Sigmoid colon (tissue), 7 donors: ENCODE results near the gene RPS15. TPM values are rescaled to one million over a fixed set of nuclear protein-coding genes. Genes with fewer than 3 reads are reported as not detected.

Experiments
- DNase-seq: peaks from one replicate; pipeline ENCODE4 v3.0.0-alpha.2; 2019
- H3K27ac ChIP-seq, 4 donors: fragments of 200-600 bp; sonication (generic); one replicate each; pipeline ENCODE4 v1.5.1; 2016 to 2019; ENCODE audit warnings: mild to moderate bottlenecking in 1 of 4
- H3K27me3 ChIP-seq, 3 donors: fragments of 200-600 bp; sonication (generic); one replicate each; pipeline ENCODE4 v1.5.1; 2019; ENCODE audit warnings: mild to moderate bottlenecking in 1 of 3
- H3K36me3 ChIP-seq, 4 donors: fragments of 200-600 bp; sonication (generic); one replicate each; pipeline ENCODE4 v1.5.1; 2016 to 2019
- H3K4me1 ChIP-seq, 4 donors: fragments of 200-600 bp; sonication (generic); one replicate each; pipeline ENCODE4 v1.5.1; 2017 to 2019
- H3K4me3 ChIP-seq, 4 donors: fragments of 200-600 bp; sonication (generic); one replicate each; pipeline ENCODE4 v1.5.1; 2017 to 2019; ENCODE audit warnings: mild to moderate bottlenecking in 2 of 4, moderate library complexity in 1 of 4
- H3K9me3 ChIP-seq, 4 donors: fragments of 200-600 bp in 3 of 4; sonication (generic) in 3 of 4; one replicate each; pipeline versions ENCODE4 v1.5.1 to v1.6.1; 2013 to 2019
- EP300 ChIP-seq, 4 donors: sonication (generic); formaldehyde crosslinking; IDR thresholded peaks; one replicate each; pipeline ENCODE4 v1.6.1; 2017; ENCODE audit warnings: antibody characterized with exemption in 4 of 4
- POLR2A ChIP-seq, 2 donors: fragments of 450-650 bp; IDR thresholded peaks; one replicate each; pipeline ENCODE4 v1.6.1; 2016; ENCODE audit warnings: antibody characterized with exemption in 2 of 2, mild to moderate bottlenecking in 2 of 2, moderate library complexity in 2 of 2
- POLR2AphosphoS5 ChIP-seq, 4 donors: sonication (generic); formaldehyde crosslinking; IDR thresholded peaks; one replicate each; pipeline ENCODE4 v1.6.1; 2017; ENCODE audit warnings: antibody characterized with exemption in 4 of 4
- WGBS, 2 donors: extraction: QIAGEN DNeasy Blood & Tissue Kit; methylation state at CpG; one replicate each; pipeline ENCODE4 v1.1.7; 2013; 5-methylcytosine and 5-hydroxymethylcytosine counted together
- intact Hi-C: fragments of 100-400 bp; cut with DNase I; formaldehyde crosslinking; loops from one replicate; pipeline ENCODE4 v1.15.1; 2023
- polyA plus RNA-seq, 3 donors: library from polyadenylated mRNA; stranded (reverse); fragments of 200-250 nt; gene quantifications; one replicate each; pipeline ENCODE4 v1.2.3, GENCODE V29; 2013
- total RNA-seq, 4 donors: library from RNA; depleted of rRNA; stranded (reverse); fragments of >200 nt; gene quantifications; one replicate each; pipeline ENCODE4 v1.1.0, GENCODE V29; 2016
- TF ChIP-seq, protein P1 (sequence below), 4 experiments: fragments of 450-650 bp in 3 of 4; fragments of 200-600 bp in 1 of 4; IDR thresholded peaks; one replicate each; pipeline ENCODE4 v1.5.1; 2016 to 2019; ENCODE audit warnings: antibody characterized with exemption in 4 of 4, mild to moderate bottlenecking in 3 of 4, moderate library complexity in 2 of 4
- donor health status: healthy with polysubstance abuse.
- donor health status: Bipolar disorder and iron deficiency.
- donor health status: healthy.

Gene RPS15
- total and polyA plus RNA-seq, 7 donors, result 2,516 to 5,641 (median 3,724) TPM

- Histone ChIP-seq H3K9me3 (no peaks in the 10 kb centered on the region), H3K4me3 (no peak overlapping the region), H3K36me3 (peaks cover 0 to 11% (median 4%) of the 10 kb centered on the region in 4 donors), H3K4me1 (peaks cover 4 to 78% (median 71%) of the 10 kb centered on the region in 4 donors), H3K27me3 (no peaks in the 10 kb centered on the region), H3K27ac (peak overlapping the region; percentile 2 to 54 (median 30))
- WGBS, 2 donors, result 56 to 72% methylated on average over 29 of the region's 29 CpGs
- intact Hi-C loops, result no loop called here
- DNase-seq, result no peak
- TF ChIP-seq POLR2AphosphoS5 (IDR thresholded peaks at IDR 0.05) (no peak), EP300 (IDR thresholded peaks at IDR 0.05) (no peak), POLR2A (IDR thresholded peaks at IDR 0.05) (no peak)
- TF ChIP-seq, protein P1, sequence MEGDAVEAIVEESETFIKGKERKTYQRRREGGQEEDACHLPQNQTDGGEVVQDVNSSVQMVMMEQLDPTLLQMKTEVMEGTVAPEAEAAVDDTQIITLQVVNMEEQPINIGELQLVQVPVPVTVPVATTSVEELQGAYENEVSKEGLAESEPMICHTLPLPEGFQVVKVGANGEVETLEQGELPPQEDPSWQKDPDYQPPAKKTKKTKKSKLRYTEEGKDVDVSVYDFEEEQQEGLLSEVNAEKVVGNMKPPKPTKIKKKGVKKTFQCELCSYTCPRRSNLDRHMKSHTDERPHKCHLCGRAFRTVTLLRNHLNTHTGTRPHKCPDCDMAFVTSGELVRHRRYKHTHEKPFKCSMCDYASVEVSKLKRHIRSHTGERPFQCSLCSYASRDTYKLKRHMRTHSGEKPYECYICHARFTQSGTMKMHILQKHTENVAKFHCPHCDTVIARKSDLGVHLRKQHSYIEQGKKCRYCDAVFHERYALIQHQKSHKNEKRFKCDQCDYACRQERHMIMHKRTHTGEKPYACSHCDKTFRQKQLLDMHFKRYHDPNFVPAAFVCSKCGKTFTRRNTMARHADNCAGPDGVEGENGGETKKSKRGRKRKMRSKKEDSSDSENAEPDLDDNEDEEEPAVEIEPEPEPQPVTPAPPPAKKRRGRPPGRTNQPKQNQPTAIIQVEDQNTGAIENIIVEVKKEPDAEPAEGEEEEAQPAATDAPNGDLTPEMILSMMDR (IDR thresholded peaks at IDR 0.05), result no peak
These were observed 26.7 kb upstream of the RPS15 start for GRCh38 chr19:1411255-1412191.

DNA sequence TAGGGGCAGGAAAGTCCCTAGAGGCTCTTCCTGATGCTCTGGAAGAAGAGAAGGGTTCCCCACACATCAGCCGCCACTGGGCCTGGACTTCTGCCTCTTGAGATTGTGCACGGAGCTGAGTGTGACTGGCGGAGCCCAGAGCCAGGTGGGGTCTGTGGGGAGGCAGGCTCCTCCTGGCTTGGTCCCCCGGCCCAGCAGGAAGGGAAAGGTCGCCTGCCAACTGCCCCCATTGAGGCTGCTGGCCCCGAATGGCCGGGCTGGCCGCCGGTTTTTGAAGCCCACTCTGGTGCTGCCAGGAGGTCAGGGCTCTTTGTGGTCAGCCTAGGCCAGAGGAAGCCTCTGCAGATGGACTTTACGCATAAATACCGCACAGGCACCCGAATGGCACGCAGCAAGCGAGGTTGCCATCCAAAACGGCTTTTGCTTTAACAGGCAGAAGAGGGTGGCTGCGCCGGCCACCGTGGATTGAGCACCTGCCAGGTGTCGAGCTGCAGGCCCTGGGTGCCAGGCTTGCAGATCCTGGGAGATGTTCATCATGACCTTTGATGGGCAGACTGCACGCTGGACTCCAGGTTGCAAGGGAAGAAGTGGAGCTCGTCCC lies 25.8 kb upstream of the RPS15 start:
- Histone ChIP-seq H3K36me3 (peaks cover 0 to 11% (median 4%) of the 10 kb centered on the region in 4 donors), H3K4me1 (peaks cover 4 to 83% (median 78%) of the 10 kb centered on the region in 4 donors), H3K4me3 (no peak overlapping the region), H3K27ac (peak overlapping the region in 2 of 4 donors; percentile 25 to 54), H3K9me3 (no peaks in the 10 kb centered on the region), H3K27me3 (no peaks in the 10 kb centered on the region)
- intact Hi-C loops, result no loop called here
- no peak for DNase-seq
- TF ChIP-seq, protein P1 (IDR thresholded peaks at IDR 0.05), result no peak
- TF ChIP-seq POLR2AphosphoS5 (IDR thresholded peaks at IDR 0.05) (no peak), POLR2A (IDR thresholded peaks at IDR 0.05) (no peak), EP300 (IDR thresholded peaks at IDR 0.05) (no peak)
- WGBS, 2 donors, result 72 to 81% methylated on average over 21 of the region's 21 CpGs

DNA sequence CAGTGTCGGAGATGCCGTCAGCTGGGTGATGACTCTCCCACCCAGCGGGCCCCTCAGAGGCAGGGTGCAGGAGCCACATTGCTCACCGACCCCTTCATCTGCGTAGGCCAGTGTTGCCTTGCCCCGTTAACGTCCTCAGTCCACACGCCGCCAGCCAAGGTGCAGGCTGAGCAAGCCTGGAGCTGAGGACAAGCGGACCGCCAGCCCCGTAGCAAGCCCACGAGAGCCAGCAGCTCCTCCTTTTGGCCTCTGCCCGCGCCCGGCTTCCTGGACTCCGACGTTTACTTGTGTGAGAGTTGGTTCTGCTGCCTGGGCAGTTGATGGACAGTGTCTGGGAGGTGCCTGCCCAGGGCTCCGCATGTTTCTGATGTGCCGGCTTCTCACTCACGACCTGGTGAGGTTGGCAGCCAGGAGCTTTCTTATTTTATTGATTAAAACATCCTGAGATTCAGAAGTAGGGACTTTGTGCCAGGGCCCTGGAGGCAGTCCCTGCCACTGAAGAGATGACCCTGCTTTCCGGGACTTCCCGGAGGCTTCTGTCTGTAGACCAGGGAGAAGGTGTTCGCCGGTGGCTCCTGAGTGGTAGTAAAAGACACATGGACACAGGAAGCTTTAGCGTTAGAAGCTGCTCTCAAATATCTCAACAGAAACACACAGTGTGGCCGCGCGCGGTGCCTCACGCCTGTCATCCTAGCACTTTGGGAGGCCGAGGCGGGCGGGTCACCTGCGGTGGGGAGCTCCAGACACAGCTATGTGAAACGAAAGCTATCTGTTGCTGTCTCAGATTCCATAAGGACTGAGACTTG lies 25.0 kb upstream of the RPS15 start:
- no peak overlapping the region for H3K4me3 ChIP-seq
- peak overlapping the region in 3 of 4 donors; percentile 2 to 54 (median 12) for H3K27ac ChIP-seq
- peaks cover 0 to 11% (median 4%) of the 10 kb centered on the region in 4 donors for H3K36me3 ChIP-seq
- peaks cover 4 to 91% (median 84%) of the 10 kb centered on the region in 4 donors for H3K4me1 ChIP-seq
- intact Hi-C loops, result no loop called here
- WGBS, 2 donors, result 80 to 86% methylated on average over 36 of the region's 36 CpGs
- no peaks in the 10 kb centered on the region for H3K27me3 ChIP-seq
- H3K9me3 ChIP-seq, result no peaks in the 10 kb centered on the region
- DNase-seq, result no peak
- no peak for TF ChIP-seq POLR2AphosphoS5 (IDR thresholded peaks at IDR 0.05)
- no peak for TF ChIP-seq POLR2A (IDR thresholded peaks at IDR 0.05)
- no peak for TF ChIP-seq EP300 (IDR thresholded peaks at IDR 0.05)
- TF ChIP-seq, protein P1 (IDR thresholded peaks at IDR 0.05), result no peak

- H3K27me3 ChIP-seq, result no peaks in the 10 kb centered on the region
- DNase-seq, result no peak
- H3K36me3 ChIP-seq, result peaks cover 9 to 38% (median 20%) of the 10 kb centered on the region in 4 donors
- 76 to 83% methylated on average over 28 of the region's 28 CpGs for WGBS, 2 donors
- TF ChIP-seq EP300 (IDR thresholded peaks at IDR 0.05) (no peak), POLR2A (IDR thresholded peaks at IDR 0.05) (no peak), POLR2AphosphoS5 (IDR thresholded peaks at IDR 0.05) (no peak)
- peak overlapping the region; percentile 73 to 85 (median 82) for H3K27ac ChIP-seq
- H3K9me3 ChIP-seq, result no peaks in the 10 kb centered on the region
- H3K4me1 ChIP-seq, result peaks cover 0 to 73% (median 57%) of the 10 kb centered on the region in 4 donors
- no peak overlapping the region for H3K4me3 ChIP-seq
- intact Hi-C loops, result no loop called here
These were observed 22.0 kb upstream of the RPS15 start for GRCh38 chr19:1416014-1416841.
